Stimulated activated naive CD8-positive, alpha-beta T cell treated with anti-CD3 and anti-CD28 coated beads, Interleukin-15, amount 100 ng/mL, for 72 hours (primary cell): ENCODE data around the gene AIFM1.

Source experiments
- ATAC-seq: fragments of 150-1000 bp; cut with Tn5 transposase; 2 replicates; pipeline ENCODE4 v1.10.0; 2021; ENCODE audit warnings: mild to moderate bottlenecking, moderate library complexity
- DNase-seq, 2 donors: peaks; one replicate each; pipeline ENCODE4 v3.0.0; 2021 to 2022
- H3K27ac Mint-ChIP-seq, 2 donors: one replicate each; pipeline ENCODE4 v1.8.0; 2022; ENCODE audit warnings: mild to moderate bottlenecking in 2 of 2, mixed read lengths in 2 of 2, moderate library complexity in 2 of 2
- H3K27me3 Mint-ChIP-seq: one replicate; pipeline ENCODE4 v1.8.0; 2022; ENCODE audit warnings: mixed read lengths
- H3K4me1 Mint-ChIP-seq: one replicate; pipeline ENCODE4 v1.8.0; 2022; ENCODE audit warnings: mild to moderate bottlenecking, mixed read lengths
- H3K4me3 Mint-ChIP-seq, 2 donors: one replicate each; pipeline ENCODE4 v1.8.0; 2022; ENCODE audit warnings: mild to moderate bottlenecking in 2 of 2, mixed read lengths in 2 of 2, moderate library complexity in 1 of 2
- H3K9me3 Mint-ChIP-seq, 2 donors: one replicate each; pipeline ENCODE4 v1.8.0; 2022; ENCODE audit warnings: mixed read lengths in 2 of 2

AIFM1 gene

GRCh38 chrX:130114141-130114588, 51.5 kb downstream of the AIFM1 start:
- Mint-ChIP-seq H3K27ac (peak overlapping the region in 1 of 2 donors; percentile 67), H3K4me3 (no peak overlapping the region), H3K4me1 (peaks cover 42% of the 10 kb centered on the region), H3K27me3 (no peaks in the 10 kb centered on the region), H3K9me3 (no peaks in the 10 kb centered on the region)
- DNase-seq (no peak), ATAC-seq (no peak)

GRCh38 chrX:130111220-130112154, 54.2 kb downstream of the AIFM1 start:
- no peaks in the 10 kb centered on the region for H3K9me3 Mint-ChIP-seq
- peak overlapping the region in 1 of 2 donors; percentile 82 for H3K27ac Mint-ChIP-seq
- peak overlapping the region; percentile 37 to 63 for H3K4me3 Mint-ChIP-seq
- ATAC-seq = peak; percentile 3
- H3K4me1 Mint-ChIP-seq = peaks cover 52% of the 10 kb centered on the region
- DNase-seq = no peak
- H3K27me3 Mint-ChIP-seq = no peaks in the 10 kb centered on the region

GRCh38 chrX:130110379-130111219, 55.0 kb downstream of the AIFM1 start, which contains the start of gene ELF4:
Gene ELF4, minus strand, starts transcription at chrX:130110497. Its CDS starts 29,167 bp downstream, at chrX:130081330.
- ATAC-seq = peak; percentile 73
- H3K27me3 Mint-ChIP-seq = no peaks in the 10 kb centered on the region

GRCh38 chrX:130109429-130110378, 55.9 kb downstream of the AIFM1 start:
- Mint-ChIP-seq H3K9me3 (no peaks in the 10 kb centered on the region), H3K4me1 (peaks cover 58% of the 10 kb centered on the region), H3K27me3 (no peaks in the 10 kb centered on the region), H3K27ac (peak overlapping the region; percentile 87 to 93), H3K4me3 (peak overlapping the region; percentile 89 to 94)
- DNase-seq (no peak), ATAC-seq (peak; percentile 24)

More at GRCh38 chrX:130110379-130111219, 55.0 kb downstream of the AIFM1 start, which contains the start of gene ELF4:
- H3K4me1 Mint-ChIP-seq = peaks cover 58% of the 10 kb centered on the region
- H3K9me3 Mint-ChIP-seq = no peaks in the 10 kb centered on the region
- peak within 1 kb of the TSS; percentile 89 to 94 for H3K4me3 Mint-ChIP-seq
- peak; percentile 35 to 42 for DNase-seq
- H3K27ac Mint-ChIP-seq = peak within 1 kb of the TSS; percentile 87 to 93

GRCh38 chrX:130108647-130109428, 56.8 kb downstream of the AIFM1 start:
- peaks cover 55% of the 10 kb centered on the region for H3K4me1 Mint-ChIP-seq
- peak overlapping the region; percentile 67 to 93 for H3K27ac Mint-ChIP-seq
- peak overlapping the region; percentile 89 to 94 for H3K4me3 Mint-ChIP-seq
- DNase-seq (no peak), ATAC-seq (peak; percentile 76)
- no peaks in the 10 kb centered on the region for H3K9me3 Mint-ChIP-seq
- no peaks in the 10 kb centered on the region for H3K27me3 Mint-ChIP-seq

GRCh38 chrX:130106071-130106470, 59.6 kb downstream of the AIFM1 start:
- H3K27me3 Mint-ChIP-seq = no peaks in the 10 kb centered on the region

GRCh38 chrX:130105244-130105643, 60.4 kb downstream of the AIFM1 start:
- Mint-ChIP-seq H3K9me3 (no peaks in the 10 kb centered on the region), H3K4me1 (peaks cover 68% of the 10 kb centered on the region), H3K27ac (no peak overlapping the region), H3K27me3 (no peaks in the 10 kb centered on the region), H3K4me3 (no peak overlapping the region)
- no peak for ATAC-seq
- DNase-seq = no peak

More at GRCh38 chrX:130106071-130106470, 59.6 kb downstream of the AIFM1 start:
- no peak overlapping the region for H3K4me3 Mint-ChIP-seq
- ATAC-seq = no peak
- peaks cover 60% of the 10 kb centered on the region for H3K4me1 Mint-ChIP-seq
- H3K27ac Mint-ChIP-seq = peak overlapping the region in 1 of 2 donors; percentile 72
- DNase-seq = no peak
- no peaks in the 10 kb centered on the region for H3K9me3 Mint-ChIP-seq

GRCh38 chrX:130103605-130104004, 62.0 kb downstream of the AIFM1 start:
- H3K9me3 Mint-ChIP-seq = no peaks in the 10 kb centered on the region
- no peak overlapping the region for H3K4me3 Mint-ChIP-seq
- no peak for ATAC-seq
- DNase-seq = no peak
- peaks cover 76% of the 10 kb centered on the region for H3K4me1 Mint-ChIP-seq
- H3K27ac Mint-ChIP-seq = no peak overlapping the region
- H3K27me3 Mint-ChIP-seq = no peaks in the 10 kb centered on the region

- Mint-ChIP-seq H3K4me3 (no peak overlapping the region), H3K27me3 (no peaks in the 10 kb centered on the region), H3K9me3 (no peaks in the 10 kb centered on the region), H3K27ac (no peak overlapping the region), H3K4me1 (peaks cover 73% of the 10 kb centered on the region)
- DNase-seq (no peak), ATAC-seq (no peak)
These were observed 65.5 kb downstream of the AIFM1 start for GRCh38 chrX:130100180-130100579.

- no peak overlapping the region for H3K27ac Mint-ChIP-seq
- ATAC-seq = no peak
- H3K27me3 Mint-ChIP-seq = no peaks in the 10 kb centered on the region
These were observed 67.5 kb downstream of the AIFM1 start for GRCh38 chrX:130098210-130098552.

GRCh38 chrX:130097507-130098209, 68.0 kb downstream of the AIFM1 start:
- Mint-ChIP-seq H3K4me3 (peak overlapping the region; percentile 22 to 57), H3K9me3 (no peaks in the 10 kb centered on the region), H3K27ac (no peak overlapping the region), H3K4me1 (peaks cover 74% of the 10 kb centered on the region), H3K27me3 (no peaks in the 10 kb centered on the region)
- DNase-seq (no peak), ATAC-seq (peak; percentile 56)

More at GRCh38 chrX:130098210-130098552, 67.5 kb downstream of the AIFM1 start:
- Mint-ChIP-seq H3K9me3 (no peaks in the 10 kb centered on the region), H3K4me3 (peak overlapping the region; percentile 22 to 57), H3K4me1 (peaks cover 74% of the 10 kb centered on the region)
- DNase-seq = no peak

GRCh38 chrX:130095249-130096030, 70.2 kb downstream of the AIFM1 start:
- Mint-ChIP-seq H3K27ac (no peak overlapping the region), H3K27me3 (no peaks in the 10 kb centered on the region), H3K4me1 (peaks cover 79% of the 10 kb centered on the region), H3K9me3 (no peaks in the 10 kb centered on the region), H3K4me3 (no peak overlapping the region)
- ATAC-seq (no peak), DNase-seq (no peak)

GRCh38 chrX:130094696-130095095, 70.9 kb downstream of the AIFM1 start:
- peaks cover 82% of the 10 kb centered on the region for H3K4me1 Mint-ChIP-seq
- H3K9me3 Mint-ChIP-seq = no peaks in the 10 kb centered on the region
- DNase-seq (no peak), ATAC-seq (no peak)
- no peak overlapping the region for H3K27ac Mint-ChIP-seq
- no peak overlapping the region for H3K4me3 Mint-ChIP-seq
- H3K27me3 Mint-ChIP-seq = no peaks in the 10 kb centered on the region
